Measurements from ENCODE around the gene REEP5.
A peak's percentile ranks its signal among the peaks of the same experiment; 100 is the strongest.

REEP5 gene

DNA sequence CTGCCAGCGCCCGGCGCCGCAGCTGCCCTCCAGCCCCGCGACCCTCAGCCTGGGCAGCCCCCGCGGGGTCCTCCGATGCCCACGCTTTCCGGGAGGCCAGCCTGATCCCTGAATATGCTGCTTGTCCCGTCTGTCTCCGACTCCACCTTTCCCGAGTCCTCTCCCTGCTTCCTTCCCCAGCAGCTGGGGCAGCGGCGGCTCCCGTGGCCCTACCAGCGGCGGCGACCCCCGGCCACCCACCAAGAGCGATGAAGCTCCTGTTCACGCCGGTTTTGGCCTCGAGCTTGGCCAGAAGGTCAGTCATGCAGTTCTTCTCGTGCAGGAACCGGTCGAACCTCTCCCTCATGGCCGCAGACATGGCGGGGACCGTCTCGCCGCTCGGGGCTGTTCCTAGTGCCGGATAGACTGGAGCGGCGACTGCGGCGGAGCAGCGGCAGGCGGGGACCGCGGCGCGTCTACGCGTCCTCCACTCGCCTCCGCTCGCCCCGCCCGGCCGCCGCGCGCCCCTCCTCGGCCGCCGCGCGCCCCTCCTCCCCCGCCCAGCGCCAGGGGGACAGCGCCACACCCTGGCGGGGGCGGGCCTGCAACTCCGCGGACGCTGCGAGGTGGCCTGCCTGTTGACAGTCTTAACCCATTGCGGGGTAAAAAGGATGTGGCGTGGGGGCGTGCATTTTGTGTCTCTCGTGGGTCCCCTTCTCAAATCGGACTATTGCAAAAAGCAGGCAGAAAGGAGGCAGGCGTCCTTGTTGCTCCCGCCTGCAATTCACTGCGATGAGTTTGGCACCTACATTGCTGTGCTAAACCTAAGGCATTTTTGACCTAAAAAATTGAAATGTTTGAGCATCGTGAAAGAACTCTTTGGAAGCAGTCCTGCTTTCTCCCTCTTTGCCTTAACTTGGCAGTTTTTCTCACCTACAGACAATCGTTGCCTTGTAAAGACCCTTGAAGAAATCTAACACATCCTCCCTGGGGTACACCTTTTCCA is at the start of gene REEP5:
REEP5 (minus strand) TSS at position 395 of the 985 bp plus-strand sequence; CDS start at position 358, 37 bp downstream.
- ATAC-seq: peak; percentile 88
- TF ChIP-seq CSDC2 (CRISPR knock-in tag; IDR thresholded peaks at IDR 0.05): no peak
- TF ChIP-seq, protein P1, sequence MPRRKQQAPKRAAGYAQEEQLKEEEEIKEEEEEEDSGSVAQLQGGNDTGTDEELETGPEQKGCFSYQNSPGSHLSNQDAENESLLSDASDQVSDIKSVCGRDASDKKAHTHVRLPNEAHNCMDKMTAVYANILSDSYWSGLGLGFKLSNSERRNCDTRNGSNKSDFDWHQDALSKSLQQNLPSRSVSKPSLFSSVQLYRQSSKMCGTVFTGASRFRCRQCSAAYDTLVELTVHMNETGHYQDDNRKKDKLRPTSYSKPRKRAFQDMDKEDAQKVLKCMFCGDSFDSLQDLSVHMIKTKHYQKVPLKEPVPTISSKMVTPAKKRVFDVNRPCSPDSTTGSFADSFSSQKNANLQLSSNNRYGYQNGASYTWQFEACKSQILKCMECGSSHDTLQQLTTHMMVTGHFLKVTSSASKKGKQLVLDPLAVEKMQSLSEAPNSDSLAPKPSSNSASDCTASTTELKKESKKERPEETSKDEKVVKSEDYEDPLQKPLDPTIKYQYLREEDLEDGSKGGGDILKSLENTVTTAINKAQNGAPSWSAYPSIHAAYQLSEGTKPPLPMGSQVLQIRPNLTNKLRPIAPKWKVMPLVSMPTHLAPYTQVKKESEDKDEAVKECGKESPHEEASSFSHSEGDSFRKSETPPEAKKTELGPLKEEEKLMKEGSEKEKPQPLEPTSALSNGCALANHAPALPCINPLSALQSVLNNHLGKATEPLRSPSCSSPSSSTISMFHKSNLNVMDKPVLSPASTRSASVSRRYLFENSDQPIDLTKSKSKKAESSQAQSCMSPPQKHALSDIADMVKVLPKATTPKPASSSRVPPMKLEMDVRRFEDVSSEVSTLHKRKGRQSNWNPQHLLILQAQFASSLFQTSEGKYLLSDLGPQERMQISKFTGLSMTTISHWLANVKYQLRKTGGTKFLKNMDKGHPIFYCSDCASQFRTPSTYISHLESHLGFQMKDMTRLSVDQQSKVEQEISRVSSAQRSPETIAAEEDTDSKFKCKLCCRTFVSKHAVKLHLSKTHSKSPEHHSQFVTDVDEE (CRISPR knock-in tag; IDR thresholded peaks at IDR 0.05): 0 out of 2 replicates have a peak, but pooled peaks have one; percentile 47

DNA sequence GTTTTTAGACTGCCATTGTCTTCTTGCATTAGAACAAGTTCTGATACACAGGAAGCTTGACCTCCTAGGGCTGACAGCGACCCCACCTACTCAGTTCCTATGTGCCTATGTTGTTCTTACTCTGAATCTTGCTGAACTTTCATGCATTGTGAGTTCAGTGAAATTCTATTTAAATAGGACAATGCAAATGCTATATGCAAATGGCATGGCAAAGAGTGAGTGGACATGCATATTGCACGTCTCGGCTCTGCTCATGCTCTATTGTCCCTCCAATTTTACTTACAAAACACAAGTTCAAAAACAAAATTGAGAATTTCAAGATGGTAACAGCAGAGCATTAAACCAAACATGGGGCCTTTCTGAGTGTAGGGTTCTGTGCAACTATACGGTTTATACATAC is 49.2 kb upstream of the REEP5 start:
- TF ChIP-seq ZNF8 (CRISPR knock-in tag; IDR thresholded peaks at IDR 0.05) (no peak), RARB (CRISPR knock-in tag; IDR thresholded peaks at IDR 0.05) (no peak), ESRRG (CRISPR knock-in tag; IDR thresholded peaks at IDR 0.05) (no peak), BACH2 (CRISPR knock-in tag; IDR thresholded peaks at IDR 0.05; ENCODE audit: borderline replicate concordance) (no peak), TCF4 (CRISPR knock-in tag; IDR thresholded peaks at IDR 0.05; ENCODE audit: borderline replicate concordance) (no peak), TOX (CRISPR knock-in tag; IDR thresholded peaks at IDR 0.05; ENCODE audit: borderline replicate concordance) (no peak), SNAI2 (CRISPR knock-in tag; IDR thresholded peaks at IDR 0.05) (no peak), ZFP3 (CRISPR knock-in tag; IDR thresholded peaks at IDR 0.05) (no peak), OSR1 (CRISPR knock-in tag; IDR thresholded peaks at IDR 0.05) (no peak), ZFP30 (CRISPR knock-in tag; IDR thresholded peaks at IDR 0.05) (no peak), ZC3H10 (CRISPR knock-in tag; IDR thresholded peaks at IDR 0.05) (no peak), ZNF70 (CRISPR knock-in tag; IDR thresholded peaks at IDR 0.05) (no peak), ARNTL (CRISPR knock-in tag; IDR thresholded peaks at IDR 0.05; ENCODE audit: borderline replicate concordance, low read depth) (no peak), GLIS3 (CRISPR knock-in tag; IDR thresholded peaks at IDR 0.05) (no peak), ZNF565 (CRISPR knock-in tag; conservative IDR thresholded peaks at IDR 0.05; ENCODE audit: low read depth) (no peak), ISL1 (CRISPR knock-in tag; IDR thresholded peaks at IDR 0.05) (no peak), CSDC2 (CRISPR knock-in tag; IDR thresholded peaks at IDR 0.05) (no peak)
- TF ChIP-seq, protein P2, sequence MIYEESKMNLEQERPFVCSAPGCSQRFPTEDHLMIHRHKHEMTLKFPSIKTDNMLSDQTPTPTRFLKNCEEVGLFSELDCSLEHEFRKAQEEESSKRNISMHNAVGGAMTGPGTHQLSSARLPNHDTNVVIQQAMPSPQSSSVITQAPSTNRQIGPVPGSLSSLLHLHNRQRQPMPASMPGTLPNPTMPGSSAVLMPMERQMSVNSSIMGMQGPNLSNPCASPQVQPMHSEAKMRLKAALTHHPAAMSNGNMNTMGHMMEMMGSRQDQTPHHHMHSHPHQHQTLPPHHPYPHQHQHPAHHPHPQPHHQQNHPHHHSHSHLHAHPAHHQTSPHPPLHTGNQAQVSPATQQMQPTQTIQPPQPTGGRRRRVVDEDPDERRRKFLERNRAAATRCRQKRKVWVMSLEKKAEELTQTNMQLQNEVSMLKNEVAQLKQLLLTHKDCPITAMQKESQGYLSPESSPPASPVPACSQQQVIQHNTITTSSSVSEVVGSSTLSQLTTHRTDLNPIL (CRISPR knock-in tag; IDR thresholded peaks at IDR 0.05; ENCODE audit: low read depth): no peak
- TF ChIP-seq, protein P1 (CRISPR knock-in tag; IDR thresholded peaks at IDR 0.05): no peak
- no peak for ATAC-seq

DNA sequence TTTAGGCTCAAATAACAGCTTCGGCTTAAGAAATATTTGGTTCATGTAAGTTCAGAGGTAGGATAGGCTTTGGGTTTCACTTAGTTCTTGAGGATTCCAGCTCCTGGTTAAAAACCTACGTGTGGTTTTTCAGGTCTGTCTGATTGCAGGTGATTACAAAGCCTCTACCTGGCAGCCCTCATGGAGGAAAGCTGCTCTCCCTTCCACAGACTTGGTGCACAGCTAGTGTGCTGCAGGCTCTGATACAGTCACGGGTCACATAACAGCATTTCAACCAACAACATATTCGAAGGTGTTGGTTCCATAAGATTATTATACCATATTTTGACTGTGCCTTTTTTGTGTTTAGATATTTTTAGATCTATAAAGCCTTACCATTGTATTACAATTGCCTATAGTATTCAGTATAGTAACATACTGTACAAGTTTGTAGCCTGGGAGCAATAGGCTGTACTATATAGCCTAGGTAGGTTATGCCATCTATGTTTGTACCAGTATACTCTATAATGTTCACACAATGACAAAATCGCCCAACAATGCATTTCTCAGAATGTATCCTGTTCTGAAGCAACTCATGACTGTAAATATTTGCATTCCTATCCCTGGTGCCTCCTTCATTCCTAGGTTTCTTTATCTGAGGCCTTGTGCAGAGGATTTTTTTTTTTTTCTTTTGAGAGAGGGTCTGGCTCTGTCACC is 46.5 kb upstream of the REEP5 start:
- ATAC-seq: no peak
- no peak for TF ChIP-seq ESRRG (CRISPR knock-in tag; IDR thresholded peaks at IDR 0.05)
- TF ChIP-seq ISL1 (CRISPR knock-in tag; IDR thresholded peaks at IDR 0.05): no peak
- TF ChIP-seq, protein P1 (CRISPR knock-in tag; IDR thresholded peaks at IDR 0.05): no peak
- TF ChIP-seq, protein P3, sequence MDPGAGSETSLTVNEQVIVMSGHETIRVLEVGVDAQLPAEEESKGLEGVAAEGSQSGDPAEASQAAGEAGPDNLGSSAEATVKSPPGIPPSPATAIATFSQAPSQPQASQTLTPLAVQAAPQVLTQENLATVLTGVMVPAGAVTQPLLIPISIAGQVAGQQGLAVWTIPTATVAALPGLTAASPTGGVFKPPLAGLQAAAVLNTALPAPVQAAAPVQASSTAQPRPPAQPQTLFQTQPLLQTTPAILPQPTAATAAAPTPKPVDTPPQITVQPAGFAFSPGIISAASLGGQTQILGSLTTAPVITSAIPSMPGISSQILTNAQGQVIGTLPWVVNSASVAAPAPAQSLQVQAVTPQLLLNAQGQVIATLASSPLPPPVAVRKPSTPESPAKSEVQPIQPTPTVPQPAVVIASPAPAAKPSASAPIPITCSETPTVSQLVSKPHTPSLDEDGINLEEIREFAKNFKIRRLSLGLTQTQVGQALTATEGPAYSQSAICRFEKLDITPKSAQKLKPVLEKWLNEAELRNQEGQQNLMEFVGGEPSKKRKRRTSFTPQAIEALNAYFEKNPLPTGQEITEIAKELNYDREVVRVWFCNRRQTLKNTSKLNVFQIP (CRISPR knock-in tag; IDR thresholded peaks at IDR 0.05; ENCODE audit: borderline replicate concordance, low read depth): no peak
- no peak for TF ChIP-seq PPARA (CRISPR knock-in tag; IDR thresholded peaks at IDR 0.05; ENCODE audit: borderline replicate concordance)
- TF ChIP-seq ZNF70 (CRISPR knock-in tag; IDR thresholded peaks at IDR 0.05): no peak
- no peak for TF ChIP-seq ARNTL (CRISPR knock-in tag; IDR thresholded peaks at IDR 0.05; ENCODE audit: borderline replicate concordance, low read depth)
- TF ChIP-seq, protein P2 (CRISPR knock-in tag; IDR thresholded peaks at IDR 0.05; ENCODE audit: low read depth): no peak
- TF ChIP-seq TCF4 (CRISPR knock-in tag; IDR thresholded peaks at IDR 0.05; ENCODE audit: borderline replicate concordance): no peak

Measured in SK-N-SH treated with all-trans-retinoic acid at 6 μM for 48 hours (cell line).